ENCODE data around the gene YWHAH.
A peak's percentile ranks its signal among the peaks of the same experiment; 100 is the strongest.

The YWHAH gene

DNA sequence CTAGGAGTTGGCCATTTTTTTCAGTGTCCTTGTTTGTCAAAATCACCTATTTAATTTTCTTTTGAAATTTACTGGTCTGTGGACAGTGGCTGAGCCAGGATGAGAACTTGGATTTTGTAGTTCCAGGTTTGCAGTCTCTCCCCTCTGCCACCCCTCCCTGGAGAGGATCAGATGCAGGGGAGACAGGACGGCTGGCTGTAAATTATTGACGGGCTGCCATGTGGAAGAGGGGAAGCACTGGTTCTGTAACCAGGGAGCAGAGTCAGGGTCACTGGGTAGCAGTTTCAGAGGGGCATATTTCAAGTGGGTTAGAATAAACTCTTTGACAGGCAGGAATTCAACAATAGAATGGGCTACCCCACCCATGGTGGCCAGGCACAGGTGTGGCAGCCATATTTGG is 20.6 kb upstream of the YWHAH start:
- no peak for DNase-seq

DNA sequence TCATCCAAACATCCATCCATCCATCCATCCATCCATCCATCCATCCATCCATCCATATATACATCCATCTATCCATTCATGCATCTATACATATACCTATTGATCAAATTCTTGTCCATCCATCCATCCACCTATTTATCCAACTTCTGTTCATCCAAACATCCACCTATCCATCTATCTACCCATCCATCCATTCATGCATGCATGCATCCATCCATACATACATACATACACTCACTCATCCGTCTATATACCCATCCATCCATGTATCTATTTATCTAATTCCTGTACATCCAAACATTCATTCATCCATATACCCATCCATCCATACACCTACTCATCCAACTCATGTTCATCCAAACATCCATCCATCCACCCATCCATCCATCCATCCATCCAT is 19.3 kb upstream of the YWHAH start:
- DNase-seq: no peak

DNA sequence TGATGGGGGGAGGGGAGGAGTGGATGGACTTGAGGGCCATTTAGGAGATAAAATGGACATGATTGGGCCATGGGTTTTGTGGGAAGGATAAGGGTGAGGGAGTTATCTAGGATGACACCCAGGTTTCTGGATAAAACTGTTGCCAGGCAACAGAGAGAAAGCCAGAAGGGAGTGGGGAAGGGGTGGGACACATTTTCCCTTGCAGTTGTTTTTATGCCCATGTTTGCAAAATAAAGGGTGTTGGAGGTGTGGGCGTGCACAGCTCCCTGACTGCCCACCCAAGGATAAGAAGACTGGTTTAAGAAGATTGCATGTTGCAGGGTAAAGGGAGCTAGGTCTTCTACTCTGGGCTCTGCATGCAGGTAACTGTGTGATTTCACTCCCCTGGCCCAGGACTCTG is 18.3 kb upstream of the YWHAH start:
- DNase-seq: no peak

DNA sequence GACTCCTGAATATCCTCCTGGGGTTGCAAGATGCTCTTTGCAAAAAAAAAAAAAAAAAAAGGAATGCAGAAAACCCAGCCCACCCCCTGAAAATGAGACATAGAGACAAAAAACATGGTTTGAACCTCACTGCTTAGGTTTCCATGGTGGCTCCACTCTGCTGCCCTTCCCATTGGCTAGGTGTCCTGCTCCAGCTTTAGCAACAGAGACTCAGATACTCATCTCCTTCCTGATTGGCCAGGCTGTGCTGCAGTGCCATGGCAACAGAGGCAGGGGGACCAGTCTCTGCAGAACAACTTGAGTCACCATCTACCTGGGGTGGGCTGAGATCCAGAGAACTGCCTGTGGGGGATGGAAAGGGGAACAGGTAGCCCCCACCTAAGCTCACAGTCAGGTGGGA is 17.4 kb upstream of the YWHAH start:
- DNase-seq: no peak

DNA sequence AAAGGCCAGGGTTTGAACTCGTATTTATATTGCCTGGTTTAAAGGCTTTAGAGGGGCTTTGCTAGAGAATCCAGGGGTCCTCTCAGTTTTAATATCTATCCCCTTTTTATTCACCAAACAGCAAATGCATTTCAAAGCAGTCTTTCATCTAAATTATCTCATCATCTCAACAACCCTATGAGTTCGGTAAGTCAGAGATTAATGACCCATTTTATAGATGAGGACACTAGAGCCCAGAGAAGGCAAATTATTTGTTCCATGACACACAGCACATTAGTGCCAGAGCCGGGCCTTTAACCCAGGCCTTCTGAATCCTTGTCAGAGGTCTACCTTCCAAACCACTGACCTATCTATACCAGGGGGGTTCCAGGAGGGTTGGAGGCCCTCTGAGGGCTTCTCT is 16.8 kb upstream of the YWHAH start:
- DNase-seq: no peak

DNA sequence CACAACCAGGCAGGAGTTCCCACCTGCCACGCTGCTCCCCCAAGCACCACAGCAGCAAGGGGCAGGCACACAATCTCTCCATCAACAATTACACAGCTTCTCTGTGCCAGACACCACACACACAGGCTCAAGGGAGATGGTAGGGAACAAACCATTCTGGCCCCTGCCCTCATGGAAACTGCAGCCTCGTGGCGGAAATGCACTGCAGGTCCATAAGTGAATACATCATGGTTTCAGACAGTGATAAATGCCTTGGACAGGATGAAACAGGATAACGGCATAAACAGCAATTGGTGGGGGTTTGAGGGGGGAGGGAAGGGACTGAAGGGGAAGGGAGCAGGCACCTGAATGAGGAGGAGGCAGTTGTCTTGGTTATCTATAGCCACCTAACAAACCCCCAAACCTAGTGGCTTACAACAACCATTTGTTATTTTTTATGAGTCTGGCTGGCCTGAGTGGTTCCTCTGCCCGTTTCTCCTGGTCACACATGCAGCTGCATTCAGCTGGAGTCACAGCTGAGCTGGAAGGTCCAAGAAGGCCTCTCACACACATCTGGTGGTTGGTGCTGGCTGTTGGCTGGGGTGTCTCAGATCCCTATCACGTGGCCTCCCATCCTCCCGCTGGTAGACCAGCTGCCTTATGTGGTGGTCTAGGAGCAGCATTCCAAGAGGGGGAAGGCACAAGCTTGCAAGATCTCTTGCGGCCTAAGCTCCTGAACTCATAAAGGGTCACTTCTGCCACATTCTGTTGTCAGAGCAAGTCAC is 15.0 kb upstream of the YWHAH start:
- peak; percentile 23 for DNase-seq

DNA sequence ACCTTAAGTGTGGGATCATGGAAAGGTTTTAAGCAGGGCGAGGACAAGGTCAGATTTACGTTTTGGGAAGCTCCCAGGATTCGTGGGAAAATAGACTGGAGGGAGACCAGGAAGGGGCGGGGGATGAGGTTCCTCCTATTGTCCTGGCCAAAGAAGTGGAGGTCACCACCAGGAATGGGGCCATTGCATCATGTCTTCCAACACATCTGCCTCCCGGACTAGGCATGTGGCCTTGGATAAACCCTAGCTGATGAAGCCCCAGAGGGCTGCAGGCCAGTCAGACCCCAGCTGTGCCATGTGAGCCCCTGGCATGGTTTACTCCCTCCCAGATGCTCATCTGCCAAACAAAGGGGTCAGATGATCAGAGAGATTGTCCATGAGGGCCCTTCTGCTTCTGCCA is 11.5 kb upstream of the YWHAH start:
- no peak for DNase-seq

DNA sequence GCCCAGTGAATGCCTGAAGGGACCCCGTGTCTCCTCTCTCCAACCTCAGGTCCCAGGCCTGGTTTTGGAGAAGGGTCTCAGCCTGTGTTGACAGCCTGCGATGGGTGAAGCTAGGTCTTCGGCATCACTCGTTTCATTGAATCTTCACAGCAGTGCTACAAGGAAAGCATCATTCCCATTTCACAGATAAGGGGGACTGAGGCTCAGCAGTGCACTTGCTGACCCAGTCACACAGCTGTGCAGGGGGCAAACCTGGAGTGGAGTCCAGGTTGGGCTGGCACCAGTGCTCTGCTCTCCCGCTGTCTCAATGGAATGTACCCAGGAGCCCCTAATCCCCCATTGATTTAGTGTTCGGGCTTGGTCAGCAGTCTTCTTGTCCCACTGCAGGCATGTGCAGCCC is 10.9 kb upstream of the YWHAH start:
- DNase-seq: no peak

DNA sequence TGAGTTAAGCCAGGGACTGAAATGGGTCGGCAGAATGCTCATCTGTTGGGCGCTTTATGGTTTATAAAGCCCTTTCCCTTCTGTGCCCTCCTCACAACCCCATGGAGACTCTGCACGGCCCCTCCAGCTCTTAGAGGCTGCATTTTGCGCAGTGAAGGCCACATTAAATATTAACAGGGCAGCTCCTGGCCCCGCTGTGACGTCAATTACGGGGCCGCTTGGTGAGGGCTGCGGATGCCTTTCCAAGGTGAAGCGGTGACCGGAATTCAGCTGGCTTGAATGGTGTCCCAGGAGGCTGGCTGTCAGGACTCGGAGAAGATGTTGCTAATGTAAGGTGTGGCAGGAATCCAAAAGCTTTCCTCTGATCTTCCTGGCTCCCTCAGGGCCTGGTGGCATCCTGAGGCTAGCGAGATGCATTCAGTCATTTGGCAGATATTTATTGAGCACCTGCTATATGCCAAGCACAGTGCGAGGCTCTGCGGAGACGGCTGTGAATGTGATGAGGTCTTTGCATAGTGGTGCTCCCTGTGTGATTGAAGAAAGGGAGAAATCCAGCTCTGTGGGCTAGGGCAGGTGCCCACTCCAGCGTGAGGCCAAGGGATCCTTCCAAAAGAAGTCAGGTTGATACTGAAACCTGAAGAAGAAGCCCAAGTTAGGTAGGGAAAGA is 10.4 kb upstream of the YWHAH start:
- DNase-seq: no peak

DNA sequence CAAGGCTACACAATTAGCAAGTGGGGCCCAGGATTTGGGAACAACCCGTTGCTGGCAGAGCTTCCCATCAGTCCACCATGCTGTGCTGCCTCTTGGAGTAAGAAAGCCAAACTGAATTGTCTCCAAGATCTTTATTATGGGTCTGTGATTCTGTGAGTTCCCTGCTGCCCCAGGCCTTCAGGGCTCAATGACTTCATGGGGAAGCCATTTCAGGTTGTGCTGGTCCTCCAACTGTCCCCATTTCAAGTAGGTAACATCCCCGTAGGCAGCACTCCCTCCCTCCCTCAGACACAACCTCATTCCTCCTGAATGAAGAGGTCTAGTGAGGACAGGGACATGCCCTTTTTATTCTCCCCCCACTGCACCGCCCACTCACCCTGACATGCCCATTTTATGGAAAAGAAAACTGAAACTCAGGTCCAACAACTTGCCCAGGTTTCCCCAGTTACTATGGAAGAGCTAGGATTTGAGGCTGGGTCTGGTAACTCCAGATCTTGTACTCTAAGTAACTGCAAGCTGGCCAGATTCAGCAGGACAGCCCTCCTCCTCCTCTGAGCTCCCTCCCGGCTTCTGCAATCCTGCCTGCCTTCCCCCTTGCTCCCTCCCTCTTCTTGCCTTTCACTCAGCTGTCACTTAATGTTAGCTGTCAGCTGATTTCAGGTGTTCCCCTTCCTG is 8.2 kb upstream of the YWHAH start:
- DNase-seq: no peak

DNA sequence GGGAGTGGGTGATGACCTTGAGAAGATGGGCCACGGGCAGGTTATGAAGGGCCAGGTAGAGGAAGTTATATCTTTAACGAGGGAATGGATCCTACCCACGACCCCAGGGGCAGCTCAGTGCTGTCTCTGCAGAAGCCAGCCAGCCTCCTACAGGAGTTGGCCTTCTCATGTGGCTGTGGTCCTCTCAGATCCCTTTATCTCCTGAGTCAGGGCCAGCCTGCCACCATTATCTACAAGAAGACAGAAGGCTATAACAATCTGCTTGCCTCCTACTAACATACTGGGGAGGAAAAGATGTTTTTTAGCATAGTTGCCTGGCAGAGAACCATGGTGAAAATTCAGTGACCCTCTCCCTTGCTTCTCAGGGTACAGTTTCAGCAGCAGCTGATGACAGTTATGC is 7.0 kb upstream of the YWHAH start:
- DNase-seq: no peak

DNA sequence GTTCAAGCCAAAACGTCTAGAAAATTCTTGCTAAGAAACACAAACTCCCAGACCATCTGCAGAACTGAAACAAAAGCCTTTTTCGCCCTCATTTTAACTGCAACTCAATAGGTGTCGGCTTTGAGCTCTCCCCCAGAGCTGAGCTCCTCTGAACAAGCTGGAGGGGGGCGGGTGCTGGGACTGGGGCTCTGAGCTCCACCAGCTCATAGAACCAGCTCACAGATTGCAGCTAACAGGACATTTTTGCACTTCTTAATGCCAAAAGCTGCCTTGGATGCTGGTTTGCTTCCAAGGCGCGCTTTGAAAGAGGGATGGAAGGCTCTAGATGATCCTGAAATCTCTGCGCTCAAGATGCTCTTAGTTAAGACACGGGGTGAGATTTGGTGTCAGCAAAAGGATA is 6.0 kb upstream of the YWHAH start:
- DNase-seq: no peak

DNA sequence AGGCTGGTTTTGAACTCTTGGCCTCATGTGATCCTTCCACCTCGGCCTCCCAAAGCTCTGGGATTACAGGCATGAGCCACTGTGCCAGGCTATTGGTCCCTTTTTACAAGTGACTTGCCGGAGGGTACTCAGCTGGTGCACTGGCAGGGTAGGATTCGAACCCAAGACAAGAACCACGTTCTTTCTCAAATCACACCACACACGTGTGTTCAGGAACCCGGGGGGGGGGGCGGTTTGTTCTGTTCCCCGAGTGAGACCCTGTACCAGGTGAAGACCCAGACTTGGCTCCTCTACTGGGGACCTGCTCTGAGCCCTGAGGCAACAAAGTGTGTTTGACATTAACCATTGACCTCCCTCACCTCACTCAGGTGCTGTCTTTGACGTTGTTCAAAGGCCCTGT is 3.8 kb upstream of the YWHAH start:
- DNase-seq: no peak

DNA sequence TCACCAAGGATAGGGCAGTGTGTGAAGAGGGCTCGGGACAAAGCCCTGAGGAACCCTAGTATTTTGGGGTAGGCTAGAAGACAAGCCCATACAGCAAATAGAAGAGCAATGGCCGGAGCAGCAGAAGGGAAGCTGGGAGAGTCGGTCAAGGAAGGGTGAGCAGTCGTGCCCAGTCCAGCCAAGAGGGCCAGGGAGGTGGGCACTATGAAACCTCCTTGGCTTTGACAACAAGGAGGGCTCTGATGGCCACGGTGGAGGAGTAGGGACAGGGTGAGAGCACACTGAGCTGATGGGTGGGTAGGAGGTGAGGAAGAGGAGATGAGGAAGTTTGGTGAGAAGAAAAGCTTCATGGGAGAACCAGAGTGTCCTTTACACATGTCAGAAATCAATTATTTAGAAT is 2.2 kb upstream of the YWHAH start:
- no peak for DNase-seq

DNA sequence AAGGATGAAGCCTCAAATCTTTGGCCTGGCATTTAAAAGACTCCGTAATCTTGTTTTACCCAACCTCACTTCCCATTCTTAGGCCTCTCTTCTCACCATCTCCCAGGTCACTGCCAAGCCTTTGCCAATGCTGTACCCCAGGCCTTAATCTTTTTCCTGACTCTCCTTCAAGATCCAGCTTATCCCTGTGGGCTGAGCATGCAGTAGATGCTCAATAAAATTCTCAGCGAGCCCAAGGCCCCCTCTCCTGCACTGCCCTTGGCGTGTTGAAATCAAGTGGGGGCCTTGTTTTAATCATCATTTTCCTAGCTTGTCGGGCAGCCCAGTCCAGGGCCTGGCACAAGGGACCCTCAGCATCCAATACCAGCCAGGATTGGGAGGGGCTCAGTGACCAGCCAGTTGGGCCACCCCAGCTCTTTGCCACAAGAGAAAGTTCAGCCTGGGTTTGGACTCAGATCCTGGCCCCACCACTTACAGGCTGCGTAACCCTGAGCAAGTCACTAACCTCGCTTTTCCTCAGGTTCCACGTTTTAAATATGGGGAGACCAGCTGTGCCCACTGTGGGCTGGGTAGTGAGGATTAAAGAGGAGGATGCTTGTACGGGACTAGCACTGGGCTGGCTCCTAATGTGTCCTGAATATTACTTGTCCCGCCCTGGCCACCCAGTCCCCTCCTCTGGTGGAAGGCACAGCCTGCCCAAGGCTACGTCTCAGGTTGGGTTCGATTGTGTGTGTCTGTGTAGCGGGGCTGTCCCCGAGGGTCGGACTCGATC is 943 bp upstream of the YWHAH start:
- DNase-seq: no peak

DNA sequence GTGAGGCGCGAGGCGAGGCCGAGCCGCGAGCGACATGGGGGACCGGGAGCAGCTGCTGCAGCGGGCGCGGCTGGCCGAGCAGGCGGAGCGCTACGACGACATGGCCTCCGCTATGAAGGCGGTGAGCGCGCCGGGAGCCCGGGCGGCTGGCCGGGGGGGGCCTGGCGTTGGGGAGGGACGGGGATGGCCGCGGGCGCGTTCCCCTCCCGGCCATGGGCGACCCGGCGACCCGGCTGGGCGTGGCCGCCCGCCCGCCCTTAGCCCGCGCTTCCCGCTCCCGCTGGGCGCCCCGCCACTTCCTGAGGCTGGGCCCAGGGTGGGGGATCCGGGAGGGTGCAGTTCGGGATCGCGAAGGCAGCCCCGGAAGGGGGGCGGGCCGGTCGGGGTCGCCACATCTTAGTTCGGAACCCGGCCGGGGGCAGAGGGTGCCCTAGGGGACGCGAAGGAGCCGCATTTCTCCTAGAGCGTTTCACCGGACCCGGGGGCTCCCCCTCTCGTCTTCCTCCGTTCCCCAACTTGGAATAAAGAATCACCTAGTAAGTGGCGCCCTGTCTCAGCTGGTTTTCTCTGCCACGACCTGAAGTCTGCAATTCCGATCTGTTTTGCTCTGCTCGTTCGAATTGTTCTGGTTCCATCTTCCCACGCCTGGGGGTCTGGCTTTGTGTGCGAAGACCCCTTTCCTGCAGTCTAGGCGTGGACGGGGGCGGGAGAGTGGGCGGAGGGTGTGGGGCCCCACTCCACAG is 536 bp downstream of the YWHAH start:
- DNase-seq: peak; percentile 22

DNA sequence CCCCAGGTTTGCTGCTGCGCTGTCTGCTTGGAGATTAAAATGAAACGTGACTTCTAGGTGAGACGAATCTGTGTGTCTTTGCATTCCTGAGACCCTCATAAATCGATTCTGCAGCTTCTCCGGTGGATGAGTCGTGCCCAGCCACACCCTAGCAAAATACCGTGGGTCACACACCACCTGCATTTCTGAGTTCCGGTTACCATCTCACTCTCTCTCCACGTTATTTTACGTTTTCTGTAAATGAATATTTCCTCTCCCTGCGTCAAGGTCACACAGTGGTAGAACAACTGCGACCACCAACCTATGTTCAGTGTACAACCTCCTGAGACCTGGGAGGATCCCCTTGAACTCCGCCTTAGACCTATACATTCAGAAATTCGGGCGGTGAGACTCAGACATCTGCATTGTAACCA is 1.1 kb downstream of the YWHAH start:
- DNase-seq: no peak

DNA sequence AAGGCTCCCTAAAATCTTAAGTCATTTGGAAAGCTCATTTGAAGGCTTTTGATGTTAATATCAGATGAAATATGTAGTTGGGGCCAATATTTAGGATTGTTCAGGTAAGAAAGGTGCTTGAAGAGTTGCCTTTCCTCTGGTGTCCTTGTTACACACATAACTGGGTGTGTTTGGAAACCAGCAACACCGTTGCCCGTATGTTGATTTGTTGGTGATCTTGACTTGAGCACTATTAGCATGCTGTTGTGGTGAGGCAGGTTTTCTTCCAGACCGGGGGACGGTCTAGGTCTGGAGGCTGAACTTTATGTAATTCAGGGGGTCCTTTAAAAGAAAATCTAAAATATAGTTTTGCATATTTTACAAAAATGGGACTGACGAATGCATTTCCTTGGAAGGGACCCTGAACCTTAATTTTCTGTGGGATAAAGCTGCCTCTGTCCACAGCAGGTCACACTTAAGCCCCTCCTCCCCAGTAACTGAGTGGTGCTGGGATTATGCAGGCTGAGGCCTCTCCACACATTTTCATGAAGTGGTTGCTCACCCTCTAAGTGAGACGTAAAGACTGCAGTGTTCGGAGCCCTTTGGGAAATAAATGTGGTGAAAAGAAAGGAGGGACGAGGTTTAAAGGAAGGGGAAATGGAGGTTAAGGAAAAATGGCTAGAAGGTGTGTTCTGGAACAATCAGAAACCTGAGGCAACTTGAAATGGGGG is 1.8 kb downstream of the YWHAH start:
- DNase-seq: no peak

DNA sequence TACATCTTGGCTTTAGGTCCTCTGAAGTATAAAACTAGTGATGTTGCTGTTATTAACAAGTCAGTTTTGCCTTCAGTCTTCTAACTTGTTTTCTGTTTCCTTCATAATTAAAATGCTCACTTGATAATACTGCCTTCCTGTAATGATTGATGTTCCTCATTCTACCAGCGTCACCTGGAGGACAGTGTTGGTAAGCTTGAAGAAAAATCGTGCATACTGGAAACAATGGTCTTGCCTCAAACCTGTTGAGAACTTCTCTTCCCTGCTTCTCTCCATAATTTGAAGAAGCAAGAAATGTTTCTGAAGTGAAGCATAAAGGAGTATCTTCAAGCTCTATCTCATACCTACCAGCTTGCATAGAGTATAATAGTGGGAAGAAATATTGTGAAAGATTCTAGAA is 3.0 kb downstream of the YWHAH start:
- no peak for DNase-seq

DNA sequence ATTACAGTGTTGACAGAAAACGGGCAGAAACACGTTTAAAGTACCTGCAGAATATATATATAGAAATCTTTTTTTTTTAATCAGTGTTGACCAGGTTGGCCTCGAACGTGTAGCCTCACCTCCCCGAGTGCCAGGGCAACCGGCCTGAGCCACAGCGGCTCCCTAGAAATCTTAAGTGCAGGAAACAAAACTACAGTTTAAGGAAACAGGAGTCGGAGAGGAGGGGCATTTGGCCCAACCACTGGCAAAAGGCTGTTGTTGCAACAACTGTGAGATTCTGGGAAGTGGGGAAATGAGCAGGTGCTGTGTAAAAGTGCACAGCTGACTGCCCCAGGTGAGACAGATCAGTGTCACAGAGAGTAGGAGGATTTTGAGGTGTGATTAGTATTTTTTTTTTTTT is 3.7 kb downstream of the YWHAH start:
- DNase-seq: no peak

DNA sequence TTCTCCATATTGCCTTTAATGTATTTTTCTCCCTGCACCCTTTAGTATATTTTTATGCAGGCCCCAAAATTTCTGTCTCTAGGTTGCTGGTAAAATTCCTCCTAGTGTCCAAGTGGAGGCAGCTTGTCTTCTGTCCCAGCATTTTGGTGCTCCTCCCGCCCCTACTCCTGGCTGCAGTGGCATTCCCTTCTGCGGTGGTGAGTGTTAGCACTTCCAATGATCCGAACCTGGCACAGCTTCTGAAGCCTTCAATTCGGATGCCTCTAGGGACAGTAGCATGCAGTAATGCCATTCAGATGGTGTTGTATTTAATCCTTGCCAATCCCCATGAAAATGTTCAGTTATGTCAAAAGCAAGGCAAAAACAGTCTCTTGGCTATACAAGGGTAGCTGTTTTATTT is 5.9 kb downstream of the YWHAH start:
- peak; percentile 52 for DNase-seq

Data from fibroblast of skin of scalp (primary cell).